CD4-positive, alpha-beta T cell (primary cell): ENCODE results near the gene TBC1D22A. TPM values are rescaled to one million over a fixed set of nuclear protein-coding genes. Genes with fewer than 3 reads are reported as not detected.

Experiments
- ATAC-seq: fragments of 200-7000 bp; cut with Tn5 transposase; one replicate; pipeline ENCODE4 v1.10.0; 2022; ENCODE audit warnings: mild to moderate bottlenecking; ENCODE audit not compliant: poor library complexity
- CTCF ChIA-PET: fragments of 350-600 bp; sonication (Branson Sonifier 250); formaldehyde crosslinking; loops from one replicate; lab custom pipeline; 2021; ENCODE audit warnings: antibody characterized with exemption, inconsistent platforms; lab: Charles Lee
- POLR2A ChIA-PET: fragments of 350-600 bp; sonication (Branson Sonifier 250); formaldehyde crosslinking; loops from one replicate; lab custom pipeline; 2021; ENCODE audit warnings: antibody characterized with exemption, inconsistent platforms; lab: Charles Lee
- DNase-seq, 14 experiments: peaks; one replicate each; pipeline ENCODE4 v3.0.0-alpha.2; 2013 to 2020; ENCODE audit warnings: mixed read lengths in 2 of 14
- H3K27ac ChIP-seq, 2 donors: one replicate each; pipeline versions ENCODE4 v1.5.1 to v1.7.0; 2013; ENCODE audit warnings: low read length in 2 of 2, low read depth in 1 of 2, mild to moderate bottlenecking in 1 of 2
- H3K27me3 ChIP-seq, 2 experiments: 1 replicate in 1 of 2; 2 replicates in 1 of 2; pipeline versions ENCODE4 v1.6.1 to v1.7.0; 2013; ENCODE audit warnings: low read length in 2 of 2, control low read depth in 1 of 2, mild to moderate bottlenecking in 1 of 2, moderate library complexity in 1 of 2; ENCODE audit not compliant: insufficient read depth in 2 of 2, control insufficient read depth in 1 of 2
- H3K36me3 ChIP-seq: one replicate; pipeline ENCODE4 v1.6.1; 2013; ENCODE audit warnings: low read length, control low read depth; ENCODE audit not compliant: insufficient read depth
- H3K4me1 ChIP-seq: one replicate; pipeline ENCODE4 v1.6.1; 2013; ENCODE audit warnings: low read length, control low read depth; ENCODE audit not compliant: insufficient read depth
- H3K4me3 ChIP-seq: one replicate; pipeline ENCODE4 v1.5.1; 2013; ENCODE audit warnings: mild to moderate bottlenecking, low read length, moderate library complexity
- H3K9me3 ChIP-seq, 2 experiments: 1 replicate in 1 of 2; 2 replicates in 1 of 2; pipeline versions ENCODE4 v1.6.1 to v1.7.0; 2013; ENCODE audit warnings: low read length in 2 of 2, mild to moderate bottlenecking in 2 of 2, control low read depth in 1 of 2, moderate library complexity in 1 of 2; ENCODE audit not compliant: control insufficient read depth in 1 of 2, insufficient read depth in 1 of 2
- H3K27ac Mint-ChIP-seq: one replicate; pipeline ENCODE4 v1.8.0; 2020; ENCODE audit warnings: mixed read lengths
- H3K27me3 Mint-ChIP-seq: one replicate; pipeline ENCODE4 v1.8.0; 2021; ENCODE audit warnings: mixed read lengths
- H3K36me3 Mint-ChIP-seq: one replicate; pipeline ENCODE4 v1.8.0; 2021; ENCODE audit warnings: low read depth, mixed read lengths
- H3K4me1 Mint-ChIP-seq: one replicate; pipeline ENCODE4 v1.8.0; 2021; ENCODE audit warnings: low read depth, mixed read lengths
- H3K4me3 Mint-ChIP-seq: one replicate; pipeline ENCODE4 v1.8.0; 2020; ENCODE audit warnings: mild to moderate bottlenecking, mixed read lengths
- H3K9me3 Mint-ChIP-seq: one replicate; pipeline ENCODE4 v1.8.0; 2020; ENCODE audit warnings: mixed read lengths
- CTCF ChIP-seq: fragments of 200-600 bp; IDR thresholded peaks from one replicate; pipeline ENCODE4 v1.8.0; 2022; ENCODE audit warnings: antibody characterized with exemption, mild to moderate bottlenecking
- intact Hi-C, 2 experiments: fragments of 100-400 bp; cut with DNase I in 1 of 2; cut with micrococcal nuclease in 1 of 2; formaldehyde crosslinking; loops; one replicate each; pipeline versions ENCODE4 v1.15.1 to v1.9.0; 2023 to 2025; cut with DNase I, micrococcal nuclease
- total RNA-seq, 174 experiments: library from RNA in 2 of 174; stranded (reverse) in 2 of 174; gene quantifications; one replicate each; pipeline ENCODE4 v1.2.3 and lab custom pipeline; 2021 to 2026

Gene TBC1D22A
- total RNA-seq, 2 experiments from 2014 or later, result 27.1 to 31.7 TPM

GRCh38 chr22:47061226-47061625 lies 298.8 kb downstream of the TBC1D22A start:
- H3K27me3 ChIP-seq, result no peaks in the 10 kb centered on the region
- Mint-ChIP-seq H3K27me3 (no peaks in the 10 kb centered on the region), H3K27ac (no peak overlapping the region), H3K4me1 (no peaks in the 10 kb centered on the region), H3K4me3 (no peak overlapping the region), H3K9me3 (no peaks in the 10 kb centered on the region), H3K36me3 (peaks cover 55% of the 10 kb centered on the region)
- CTCF ChIA-PET, result no interaction called here
- peaks cover 0 to 4% of the 10 kb centered on the region in 2 experiments for H3K9me3 ChIP-seq
- peaks cover 21% of the 10 kb centered on the region for H3K36me3 ChIP-seq
- no peaks in the 10 kb centered on the region for H3K4me1 ChIP-seq
- H3K4me3 ChIP-seq, result no peak overlapping the region
- ATAC-seq (no peak), DNase-seq (no peak)
- no peak overlapping the region for H3K27ac ChIP-seq
- no peak for TF ChIP-seq CTCF
- intact Hi-C loops, result no loop called here
- POLR2A ChIA-PET, result no interaction called here

GRCh38 chr22:47062126-47062525 lies 299.7 kb downstream of the TBC1D22A start:
- Mint-ChIP-seq H3K27me3 (no peaks in the 10 kb centered on the region), H3K27ac (no peak overlapping the region), H3K36me3 (peaks cover 51% of the 10 kb centered on the region), H3K4me1 (peaks cover 7% of the 10 kb centered on the region), H3K4me3 (no peak overlapping the region), H3K9me3 (no peaks in the 10 kb centered on the region)
- H3K4me1 ChIP-seq, result no peaks in the 10 kb centered on the region
- DNase-seq (peak in 1 of 14 experiments; percentile 16), ATAC-seq (no peak)
- no peak overlapping the region for H3K27ac ChIP-seq
- no peaks in the 10 kb centered on the region for H3K9me3 ChIP-seq
- intact Hi-C loops, result no loop called here
- CTCF ChIA-PET, result no interaction called here
- no peaks in the 10 kb centered on the region for H3K27me3 ChIP-seq
- H3K36me3 ChIP-seq, result peaks cover 18% of the 10 kb centered on the region
- no peak overlapping the region for H3K4me3 ChIP-seq
- POLR2A ChIA-PET, result no interaction called here
- TF ChIP-seq CTCF, result no peak

- no peak for TF ChIP-seq CTCF
- H3K27ac Mint-ChIP-seq, result no peak overlapping the region
- Histone ChIP-seq H3K9me3 (no peaks in the 10 kb centered on the region), H3K4me1 (peaks cover 9% of the 10 kb centered on the region), H3K27ac (no peak overlapping the region), H3K27me3 (no peaks in the 10 kb centered on the region), H3K36me3 (peaks cover 13% of the 10 kb centered on the region), H3K4me3 (no peak overlapping the region)
- CTCF ChIA-PET, result no interaction called here
- no peaks in the 10 kb centered on the region for H3K27me3 Mint-ChIP-seq
- no peak overlapping the region for H3K4me3 Mint-ChIP-seq
- intact Hi-C loops, result no loop called here
- POLR2A ChIA-PET, result no interaction called here
- H3K9me3 Mint-ChIP-seq, result no peaks in the 10 kb centered on the region
- DNase-seq (peak in 1 of 14 experiments; percentile 29), ATAC-seq (no peak)
- H3K36me3 Mint-ChIP-seq, result peaks cover 44% of the 10 kb centered on the region
- H3K4me1 Mint-ChIP-seq, result peaks cover 16% of the 10 kb centered on the region
These were observed 300.6 kb downstream of the TBC1D22A start for GRCh38 chr22:47063071-47063509.
